GM18499 (cell line): Measurements from ENCODE around the gene DBNDD1.
A peak's percentile ranks its signal among the peaks of the same experiment; 100 is the strongest.
"Not testable (repeated sequence)": the region's sequence is repeated elsewhere in the genome, so short reads cannot be mapped to it uniquely, and the experiment has no call there.

Experiments used
- ATAC-seq: cut with Tn5 transposase; IDR thresholded peaks from one replicate; pipeline ENCODE4 v1.9.1; 2021; ENCODE audit warnings: moderate number of reproducible peaks; ENCODE audit not compliant: insufficient read depth, unreplicated experiment

DBNDD1 gene

GRCh38 chr16:89994721-89995474 lies 24.4 kb downstream of the DBNDD1 start:
- ATAC-seq: not testable (repeated sequence)

DNA sequence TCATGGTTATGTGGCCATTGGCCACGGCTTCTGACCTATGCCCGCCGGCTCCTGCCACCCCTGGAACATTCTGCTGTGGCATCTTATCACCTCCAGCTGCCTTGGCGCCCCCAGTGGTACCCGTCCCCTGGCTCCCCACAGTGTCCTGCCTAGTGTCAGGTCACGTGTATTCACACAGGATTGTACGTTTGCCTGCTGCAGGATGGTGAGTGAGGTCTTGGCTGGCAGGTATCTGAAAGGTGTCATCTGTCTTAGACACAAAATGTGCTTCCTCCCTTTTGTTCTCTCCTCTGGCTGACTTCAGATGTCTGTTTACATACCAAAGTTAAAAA lies 24.9 kb downstream of the DBNDD1 start:
- no peak for ATAC-seq

DNA sequence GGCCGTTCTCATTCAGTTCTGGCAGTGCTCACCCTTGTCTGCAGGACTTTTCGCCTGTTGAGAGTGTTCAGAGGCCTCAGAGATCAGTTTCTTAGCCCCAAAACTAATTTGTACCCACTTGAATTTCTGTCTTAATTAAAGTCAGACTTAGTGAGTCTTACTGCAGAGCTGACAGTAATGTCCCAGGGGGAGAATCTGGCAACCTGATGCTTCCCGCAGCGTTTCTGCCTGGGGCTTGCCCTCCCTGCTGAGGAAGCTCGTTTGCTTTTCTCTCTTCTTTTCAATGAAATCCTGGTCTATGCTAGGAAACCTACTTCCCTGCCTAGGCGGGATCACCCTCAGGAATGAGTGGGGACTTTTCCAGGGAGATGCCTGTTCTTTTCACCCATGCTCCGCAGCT lies 25.3 kb downstream of the DBNDD1 start:
- no peak for ATAC-seq

DNA sequence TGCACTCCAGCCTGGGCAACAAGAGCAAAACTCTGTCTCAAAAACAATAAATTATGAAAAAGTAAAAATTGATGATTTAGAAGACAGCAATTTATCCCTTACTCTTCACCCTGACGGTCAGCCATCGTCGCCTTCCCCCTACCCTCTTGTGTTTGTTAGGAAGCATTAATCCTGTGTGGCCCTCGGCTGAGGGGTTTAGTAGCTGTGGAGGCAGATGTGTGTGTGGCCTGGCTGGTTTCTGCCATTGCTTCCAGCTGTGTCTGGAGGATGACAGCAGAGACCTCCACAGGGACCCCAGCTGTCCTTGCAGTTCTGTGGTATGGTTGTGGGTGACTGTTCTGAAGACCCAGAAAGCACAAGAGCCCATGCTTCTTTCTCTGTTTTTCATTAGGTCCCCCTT lies 25.9 kb downstream of the DBNDD1 start:
- ATAC-seq: no peak

- no peak for ATAC-seq
These were observed 28.5 kb downstream of the DBNDD1 start for GRCh38 chr16:89990799-89991198.

GRCh38 chr16:89988951-89989350 lies 30.3 kb downstream of the DBNDD1 start:
- no peak for ATAC-seq

DNA sequence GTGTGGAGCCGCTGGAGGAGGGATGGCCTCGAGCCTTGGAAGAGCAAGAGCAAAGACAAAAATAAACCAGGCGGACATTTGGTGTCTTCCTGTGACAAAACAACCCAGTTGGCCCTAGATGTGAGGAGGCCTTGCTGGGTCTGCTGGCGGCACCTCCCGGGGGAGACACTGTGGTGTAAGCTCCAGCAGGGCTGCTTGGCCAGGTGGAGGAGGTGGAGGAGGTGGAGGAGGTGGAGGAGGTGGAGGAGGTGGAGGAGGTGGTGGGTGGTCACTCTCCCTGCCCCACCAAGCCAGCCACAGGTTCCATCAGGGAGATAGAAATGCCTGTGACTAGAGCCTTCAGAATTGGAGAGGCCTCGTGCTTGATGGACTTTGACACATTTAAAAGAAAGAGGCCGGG lies 32.1 kb downstream of the DBNDD1 start:
- ATAC-seq: no peak

DNA sequence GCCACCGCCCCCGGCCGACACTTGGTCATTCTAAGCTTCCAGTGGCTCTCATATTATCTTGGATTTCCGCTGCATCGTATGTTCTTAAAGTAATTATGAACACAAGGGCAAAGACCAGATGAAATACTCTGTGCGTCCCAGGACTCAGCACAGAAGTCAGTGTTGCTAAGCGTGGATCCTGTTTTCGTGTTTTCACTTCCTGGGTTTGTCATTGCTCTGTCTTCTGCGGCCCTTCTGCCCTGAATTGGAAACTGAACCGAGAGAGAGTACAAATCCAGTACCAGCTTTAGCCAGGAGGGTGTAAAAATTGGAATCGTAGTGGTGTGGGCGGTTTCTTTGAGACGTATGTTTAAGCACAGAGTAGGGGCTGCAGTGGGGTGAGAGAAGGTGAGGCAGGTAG lies 32.7 kb downstream of the DBNDD1 start:
- ATAC-seq: no peak

DNA sequence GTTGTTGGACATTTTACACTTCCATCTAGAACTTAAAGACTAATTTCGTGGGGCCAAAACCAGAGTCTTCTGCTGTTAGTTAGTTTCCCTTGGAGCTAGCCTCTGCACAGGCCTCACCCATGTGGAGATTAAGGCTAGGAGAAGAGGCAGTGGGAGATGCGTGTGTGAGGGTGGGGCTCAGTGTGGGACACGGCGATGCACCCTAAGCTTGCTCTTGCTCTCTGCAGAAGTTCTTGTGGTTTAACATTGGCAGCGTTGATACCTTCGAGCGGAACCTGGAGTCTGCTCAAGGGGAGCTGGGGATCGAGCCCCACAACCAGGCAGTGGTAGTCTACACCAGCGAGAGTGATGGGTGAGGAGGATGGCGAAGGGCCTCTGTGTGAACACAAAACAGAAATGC lies 34.0 kb downstream of the DBNDD1 start:
- no peak for ATAC-seq

GRCh38 chr16:89984216-89984615 lies 35.0 kb downstream of the DBNDD1 start:
- ATAC-seq: no peak

GRCh38 chr16:89983536-89983935 lies 35.7 kb downstream of the DBNDD1 start:
- no peak for ATAC-seq

DNA sequence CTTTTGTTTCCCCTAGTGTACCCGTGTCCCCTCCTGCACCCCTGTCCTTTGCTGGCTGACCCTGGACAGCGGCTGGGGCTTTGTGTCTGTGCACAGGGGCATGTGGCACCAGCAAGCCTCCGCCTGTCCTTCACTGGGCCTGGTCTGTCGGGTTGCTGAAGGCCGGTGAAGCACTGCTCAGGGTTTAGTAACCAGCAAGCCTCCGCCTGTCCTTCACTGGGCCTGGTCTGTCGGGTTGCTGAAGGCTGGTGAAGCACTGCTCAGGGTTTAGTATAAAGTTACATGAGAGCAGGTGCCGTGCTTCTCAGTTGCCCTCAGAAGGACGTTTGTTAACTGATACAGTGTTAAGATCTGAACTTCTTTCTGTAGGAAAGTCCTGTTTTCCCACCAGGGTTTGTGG lies 36.9 kb downstream of the DBNDD1 start:
- no peak for ATAC-seq

DNA sequence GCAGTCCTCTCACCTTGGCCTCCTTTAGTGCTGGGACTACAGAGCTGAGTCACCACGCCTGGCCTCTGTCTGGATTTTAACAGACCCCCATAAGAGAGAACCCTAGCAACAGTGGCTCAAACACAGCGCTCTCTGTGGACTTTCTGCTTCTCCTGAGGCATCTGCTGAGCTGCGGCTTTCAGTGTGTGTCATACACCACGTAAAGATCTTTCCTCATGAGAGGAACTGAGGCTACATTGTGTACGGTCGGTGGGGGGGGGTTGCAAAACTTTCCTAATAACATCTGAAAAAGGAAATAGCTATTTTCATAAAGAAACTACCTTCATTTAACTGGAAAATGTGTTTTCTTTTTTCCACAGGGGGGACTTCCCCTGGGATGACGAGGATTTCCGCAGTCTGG lies 37.8 kb downstream of the DBNDD1 start:
- no peak for ATAC-seq

DNA sequence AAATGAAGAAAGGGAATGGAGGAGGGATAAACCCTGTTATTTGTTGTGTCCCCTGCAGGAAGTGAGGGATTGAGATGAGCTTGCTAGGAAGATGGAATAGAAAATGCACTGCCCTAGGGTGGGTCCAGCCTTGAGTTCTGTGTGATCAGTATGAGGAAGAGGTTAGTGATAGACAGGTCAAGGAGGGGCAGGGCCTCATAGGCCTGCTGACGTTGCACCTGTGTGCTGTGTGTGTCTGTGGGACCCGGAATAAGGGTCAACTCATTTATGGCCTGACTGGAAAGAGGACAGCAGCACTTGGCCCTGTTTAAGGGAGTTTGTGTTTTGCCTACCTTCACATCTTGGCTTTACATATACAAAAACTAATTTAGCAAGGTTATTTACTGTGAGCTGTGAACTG lies 44.4 kb downstream of the DBNDD1 start:
- ATAC-seq: no peak

- ATAC-seq: no peak
These were observed 45.5 kb downstream of the DBNDD1 start for GRCh38 chr16:89973654-89974335.

DNA sequence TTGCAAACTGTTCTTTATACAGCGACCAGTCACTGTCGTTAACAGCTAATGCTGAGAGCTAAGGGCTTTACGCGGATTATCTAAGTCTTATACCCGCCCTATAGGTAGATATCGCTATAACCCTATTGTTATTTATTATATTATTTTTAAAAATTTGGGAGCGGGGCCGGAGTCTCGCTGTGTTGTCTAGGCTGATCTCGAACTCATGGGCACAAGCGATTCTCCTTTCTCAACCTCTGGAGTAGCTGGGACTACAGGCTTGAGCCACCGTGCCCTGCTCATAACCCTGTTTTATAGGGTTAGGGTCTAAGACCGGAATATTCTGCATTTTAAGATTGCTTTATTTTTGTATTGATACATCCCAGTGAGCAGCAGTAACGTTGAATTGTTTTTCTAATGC lies 46.0 kb downstream of the DBNDD1 start:
- ATAC-seq: no peak

DNA sequence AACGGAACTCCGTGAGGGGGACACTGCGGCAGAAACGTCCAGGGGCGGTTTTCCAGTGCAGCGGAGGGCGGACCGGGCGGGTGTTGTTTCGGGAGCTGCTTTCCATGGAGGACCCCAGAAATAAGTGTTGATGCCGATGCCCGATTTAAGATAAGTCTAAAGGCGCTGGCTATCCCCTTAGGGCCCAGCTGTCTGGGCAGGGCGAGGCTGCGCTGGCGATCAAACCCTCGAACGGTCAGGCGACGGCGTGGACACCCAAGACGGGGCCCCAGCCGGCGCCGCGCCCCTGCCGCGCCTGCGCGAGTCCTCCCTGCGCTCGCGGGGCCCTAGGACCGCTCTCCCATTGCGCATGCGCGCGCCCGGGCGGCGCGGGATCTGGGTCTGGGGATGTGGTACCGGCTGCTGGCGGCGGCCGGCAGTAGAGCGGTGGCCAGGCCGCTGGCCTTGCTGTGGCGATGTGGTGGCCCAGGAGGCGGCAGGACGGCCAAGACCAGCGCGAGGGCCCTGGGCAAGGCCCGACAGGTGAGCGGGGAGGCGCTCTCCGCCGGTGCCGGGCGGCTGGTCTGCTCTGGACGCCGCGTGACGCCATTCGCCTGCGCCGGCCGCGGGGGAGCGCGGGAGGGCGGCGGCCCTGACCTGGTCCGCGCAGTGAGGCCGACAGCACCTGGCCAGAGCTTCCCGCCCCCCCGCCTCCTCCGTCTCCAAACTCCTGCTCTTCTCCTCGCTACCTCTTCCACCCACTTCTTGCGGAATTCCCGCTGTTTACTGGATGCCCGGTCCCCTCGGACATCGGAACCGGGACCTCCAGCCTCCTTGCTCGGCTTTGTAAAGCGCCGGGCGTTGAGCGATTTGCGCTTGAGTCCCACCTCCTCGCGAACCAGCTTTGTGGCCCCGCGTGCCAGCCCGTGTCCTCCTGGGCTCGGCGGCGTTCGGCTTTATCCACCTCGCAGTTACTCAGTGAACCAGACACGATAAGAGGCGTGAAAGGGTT lies 46.7 kb downstream of the DBNDD1 start:
- peak; percentile 48 for ATAC-seq

DNA sequence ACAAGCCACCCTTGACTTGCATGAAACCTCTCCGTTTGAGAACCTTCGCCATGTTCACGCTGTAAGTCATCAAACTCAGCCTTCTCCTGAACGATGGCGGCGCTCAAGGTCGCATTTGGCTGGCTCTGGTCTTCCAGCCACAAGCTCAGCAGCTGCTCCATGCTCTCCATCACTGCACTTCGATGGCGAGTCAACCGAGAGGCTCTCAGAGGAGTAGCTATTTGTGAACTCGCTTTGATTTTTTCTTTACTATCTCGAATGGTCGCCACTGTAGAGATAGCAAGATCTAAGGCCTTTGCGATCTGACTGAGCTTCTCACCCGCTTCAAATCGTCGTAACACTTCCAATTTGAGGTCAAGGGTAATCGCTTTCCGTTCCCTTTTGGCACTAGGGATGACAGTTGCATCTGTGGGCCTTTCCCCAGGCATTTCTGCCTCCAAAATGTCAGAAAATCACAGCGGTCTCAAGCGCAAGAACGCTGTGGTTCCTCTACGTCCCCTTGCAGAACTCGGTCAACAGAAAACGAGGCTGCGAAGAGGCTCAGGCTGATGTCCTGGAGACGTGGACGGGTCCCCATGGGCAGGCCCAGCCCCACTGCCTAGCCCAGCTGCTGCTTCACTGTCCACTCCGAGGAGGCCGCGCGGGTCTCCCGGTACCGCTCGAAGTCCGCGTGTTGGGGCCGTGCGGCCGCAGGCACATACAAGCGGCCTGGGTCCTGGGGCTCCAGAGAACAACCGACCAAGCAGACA lies 47.6 kb downstream of the DBNDD1 start:
- no peak for ATAC-seq

DNA sequence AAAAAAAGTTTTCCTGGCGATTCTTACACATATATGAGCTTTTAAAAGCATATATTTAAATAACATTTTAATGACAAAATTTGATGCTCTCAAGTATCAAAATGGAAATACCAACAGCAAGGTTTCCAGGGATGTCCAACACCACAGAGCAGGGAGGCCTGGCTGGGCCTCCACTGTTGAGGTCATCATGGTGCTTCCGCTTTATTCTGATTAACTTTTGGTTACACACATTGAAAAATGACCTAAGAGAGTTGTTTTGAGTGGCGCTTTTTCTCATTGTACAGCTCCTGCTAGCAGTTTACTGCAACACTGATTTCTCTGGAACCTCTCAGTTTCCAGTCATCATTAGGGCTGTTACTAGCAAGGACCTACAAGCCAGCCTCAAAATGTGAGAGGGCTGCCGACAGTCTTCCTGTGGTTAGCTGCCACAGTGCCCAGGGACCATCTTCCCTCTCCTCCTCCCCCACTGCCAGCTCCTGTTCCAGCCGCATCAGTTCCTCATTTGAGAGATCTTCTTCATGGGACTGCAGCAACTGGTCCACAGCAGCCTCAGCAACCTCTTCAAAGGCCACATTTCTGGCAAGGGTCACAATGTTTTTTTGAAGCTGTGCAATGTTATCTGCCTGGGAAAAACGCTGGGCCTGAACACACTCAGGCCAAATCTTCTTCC lies 49.4 kb downstream of the DBNDD1 start:
- ATAC-seq: no peak

DNA sequence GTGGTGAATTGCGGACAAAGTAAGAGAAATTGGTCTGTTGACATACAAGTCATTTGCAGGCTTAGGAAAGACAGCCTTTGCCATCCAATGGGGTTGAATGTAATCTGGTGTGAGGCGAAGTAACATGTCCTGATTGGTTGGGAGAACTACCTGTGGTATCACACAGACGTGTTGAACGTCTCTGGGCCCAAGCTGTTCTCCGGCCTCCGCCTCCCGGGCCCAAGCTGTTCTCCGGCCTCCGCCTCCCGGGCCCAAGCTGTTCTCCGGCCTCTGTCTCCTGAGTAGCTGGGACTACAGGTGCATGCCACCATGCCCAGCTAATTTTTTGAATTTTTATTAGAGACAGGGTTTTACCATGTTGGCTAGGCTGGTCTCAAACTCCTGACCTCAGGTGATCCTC lies 51.2 kb downstream of the DBNDD1 start:
- ATAC-seq: not testable (repeated sequence)
